HG03460 (cell line): ENCODE data around the gene RTN3.
"Not testable (repeated sequence)": the region's sequence is repeated elsewhere in the genome, so short reads cannot be mapped to it uniquely, and the experiment has no call there.

Experiments
- ATAC-seq: cut with Tn5 transposase; IDR thresholded peaks from one replicate; pipeline ENCODE4 v1.9.1; 2021; ENCODE audit not compliant: unreplicated experiment

RTN3 gene

DNA sequence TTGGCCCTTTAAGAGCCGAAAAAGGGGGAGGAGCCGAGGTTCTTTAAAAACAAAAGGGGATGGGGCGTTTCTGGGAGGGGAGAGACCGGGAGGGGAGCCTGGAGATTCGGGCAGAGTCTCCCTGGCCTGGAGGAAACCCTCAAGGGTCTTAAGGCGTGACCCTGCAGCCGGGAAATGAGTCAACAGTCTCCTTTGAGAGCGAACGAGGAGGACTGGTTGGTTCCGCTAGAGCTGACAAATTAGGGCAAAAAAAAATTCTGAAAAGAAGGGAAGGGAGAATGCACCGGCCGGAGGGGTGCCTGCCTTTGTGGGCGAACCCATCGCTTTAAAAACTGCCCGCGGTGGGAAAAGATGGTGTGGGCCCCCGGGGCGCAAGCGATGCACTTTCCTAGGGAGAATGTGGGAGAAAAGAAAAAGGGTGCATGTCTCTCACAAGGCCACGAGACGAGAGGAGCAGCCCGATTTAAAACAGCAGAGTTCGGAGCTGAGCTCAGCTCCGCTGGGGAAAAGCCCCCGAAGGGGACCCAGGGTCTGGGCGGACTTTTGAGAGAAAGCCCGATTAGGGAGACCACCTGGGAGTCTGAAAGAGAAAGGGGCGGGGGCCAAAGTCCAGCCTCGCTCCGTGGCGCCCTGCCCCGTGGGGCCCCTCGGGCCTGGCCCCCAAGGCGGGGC, 86.4 kb downstream of the RTN3 start:
- peak; percentile 21 for ATAC-seq

DNA sequence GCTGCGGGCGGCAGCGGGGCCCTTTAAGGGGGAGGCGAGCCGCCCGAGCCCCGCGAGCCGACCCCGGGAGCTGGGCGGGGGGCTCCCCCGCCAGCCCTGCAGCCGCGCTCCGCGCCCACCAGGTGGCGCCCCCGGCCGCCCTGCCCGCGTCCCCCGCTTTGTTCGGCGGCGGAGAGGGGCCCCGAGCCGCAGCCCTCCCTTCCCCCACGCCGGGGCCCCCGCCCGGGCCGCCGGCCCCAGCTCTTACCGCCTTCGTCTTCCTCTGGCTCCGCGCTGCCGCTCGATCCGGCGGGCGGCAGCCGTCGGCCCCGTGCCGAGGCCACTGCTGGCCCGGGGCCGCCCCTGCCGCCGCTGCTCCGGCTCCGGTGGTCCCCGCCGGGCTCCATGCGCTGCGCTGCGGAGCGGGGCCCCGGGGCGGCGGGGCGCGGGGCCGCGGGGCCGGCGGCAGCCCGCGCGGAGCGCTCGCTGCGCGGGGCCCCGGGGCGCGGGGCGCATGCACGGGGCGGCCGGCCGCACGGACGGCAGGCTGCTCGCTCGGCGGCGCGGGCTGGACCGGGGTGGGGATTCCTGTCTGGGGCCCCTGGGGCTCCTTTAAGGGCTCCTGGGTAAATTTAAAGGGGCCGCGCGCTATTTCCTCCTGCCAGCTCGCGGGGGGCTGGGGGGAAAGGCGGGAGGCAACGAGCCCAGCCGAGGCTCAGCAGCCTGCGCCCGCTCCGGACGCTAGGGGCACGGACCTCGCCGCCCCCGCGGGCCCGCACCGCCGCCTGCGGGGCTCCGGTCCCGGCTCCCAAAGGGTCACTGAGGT, 87.1 kb downstream of the RTN3 start, which contains the start of gene ZFTA:
Gene ZFTA (minus strand): TSS at position 539 of the 805 bp plus-strand sequence. CDS start 153 bp downstream, at position 386.
- peak; percentile 54 for ATAC-seq

DNA sequence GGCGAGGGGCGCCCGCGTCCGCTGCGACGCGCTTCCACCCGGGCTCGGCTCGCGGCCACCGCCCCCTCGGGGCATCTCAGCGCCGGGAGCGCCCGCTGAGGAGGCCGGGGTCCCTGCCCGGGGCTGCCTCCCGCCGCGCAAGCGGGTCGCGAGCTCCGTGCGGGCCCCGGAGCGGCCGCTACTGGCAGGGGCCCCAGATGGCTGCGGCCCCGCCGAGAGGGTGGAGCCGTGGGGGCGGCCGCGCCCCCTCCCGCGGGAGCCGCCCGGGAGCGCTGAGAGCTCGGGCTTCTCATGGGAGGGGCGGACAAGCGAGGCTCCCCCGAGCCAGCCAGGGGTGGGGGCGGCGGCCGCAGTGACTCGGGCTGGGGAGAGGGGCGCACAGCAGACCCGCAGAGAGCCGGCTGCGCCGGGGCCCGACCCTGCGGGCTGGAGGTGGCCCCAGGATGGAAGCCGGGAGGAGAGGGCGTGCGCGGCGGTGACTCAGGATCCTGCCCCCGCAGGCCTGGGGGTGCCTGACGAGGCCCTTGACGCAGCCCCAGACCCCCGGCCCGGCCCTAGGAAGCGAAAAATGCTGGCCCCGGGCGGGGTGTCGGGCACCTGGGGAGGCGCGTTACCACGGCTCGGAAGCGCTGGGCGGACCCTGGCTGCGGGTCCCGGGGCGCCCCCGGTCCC, 87.9 kb downstream of the RTN3 start:
- ATAC-seq, result no peak

DNA sequence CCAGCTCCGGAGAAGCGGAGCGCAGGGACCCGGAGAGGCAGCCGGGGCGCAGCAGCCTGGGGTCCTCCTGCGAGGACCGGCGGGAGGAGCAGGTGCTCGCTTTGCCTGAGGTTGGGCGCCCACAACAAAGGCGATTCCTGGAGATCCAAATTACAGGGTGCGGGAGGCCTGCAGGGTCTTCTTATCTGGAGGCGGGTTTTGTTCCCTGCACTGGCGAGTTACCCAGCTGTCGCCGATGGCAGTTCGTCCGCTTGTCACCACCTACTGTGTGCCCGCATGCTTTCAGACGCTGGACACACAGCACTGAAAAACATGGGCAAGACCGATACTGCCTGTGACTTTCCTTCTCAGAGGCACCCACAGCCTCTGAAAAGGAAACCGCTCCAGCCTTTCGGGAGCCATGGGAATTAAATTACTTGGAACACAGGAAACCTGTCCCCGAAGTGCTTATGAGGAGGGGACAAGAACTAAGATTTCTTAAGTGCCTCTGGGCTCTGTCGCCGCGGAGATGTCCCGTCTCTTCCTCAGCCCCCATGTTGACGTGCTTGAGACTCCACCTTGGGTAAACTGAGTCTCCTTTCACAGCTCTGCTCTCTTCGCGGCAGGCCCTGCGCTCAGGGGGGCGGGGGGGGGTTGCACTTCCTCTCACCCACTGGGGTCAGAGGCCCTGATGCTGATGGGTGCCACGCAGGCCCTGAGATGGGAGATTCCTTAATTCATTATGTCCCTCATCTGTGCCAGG, 88.6 kb downstream of the RTN3 start:
- ATAC-seq, result no peak

DNA sequence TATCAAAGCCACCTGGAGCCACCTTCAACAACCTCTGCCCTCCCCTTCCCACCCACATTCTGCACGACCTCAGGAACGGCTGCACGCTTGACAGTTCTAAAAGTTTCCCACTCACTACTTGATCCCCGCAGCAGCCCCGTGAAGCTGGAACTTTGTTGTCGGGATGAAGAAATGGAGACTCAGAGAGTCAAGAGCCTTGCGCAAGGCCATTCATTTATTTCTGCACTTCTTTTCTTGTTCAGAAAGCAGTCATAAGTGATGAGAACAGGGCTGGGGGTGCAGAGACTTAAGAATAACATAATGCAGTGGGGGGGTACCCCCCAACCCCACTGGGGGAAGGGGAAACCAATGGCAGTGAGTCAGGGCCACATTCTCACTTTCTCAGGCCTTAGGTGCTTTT, 89.5 kb downstream of the RTN3 start:
- ATAC-seq, result no peak

DNA sequence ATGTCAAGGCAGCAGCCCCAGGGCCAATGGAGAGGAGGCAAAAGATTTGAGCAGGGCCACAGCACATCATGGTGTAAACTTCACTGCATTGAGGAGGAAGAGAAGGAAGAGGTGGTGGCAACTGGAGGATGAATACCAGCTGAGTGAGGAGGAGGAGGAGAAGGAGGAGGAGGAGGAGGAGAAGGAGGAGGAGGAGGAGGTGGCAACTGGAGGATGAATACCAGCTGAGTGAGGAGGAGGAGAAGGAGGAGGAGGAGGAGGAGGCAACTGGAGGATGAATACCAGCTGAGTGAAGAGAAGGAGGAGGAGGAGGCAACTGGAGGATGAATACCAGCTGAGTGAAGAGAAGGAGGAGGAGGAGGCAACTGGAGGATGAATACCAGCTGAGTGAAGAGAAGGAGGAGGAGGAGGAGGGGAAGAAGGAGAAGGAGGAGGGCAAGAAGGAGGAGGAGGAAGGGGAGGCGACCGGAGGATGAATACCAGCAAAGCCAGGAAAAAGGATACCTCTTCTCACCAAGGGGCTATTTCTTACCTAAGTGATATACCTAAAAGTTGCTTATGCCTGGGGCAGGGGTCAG, 90.5 kb downstream of the RTN3 start:
- ATAC-seq, result not testable (repeated sequence)

DNA sequence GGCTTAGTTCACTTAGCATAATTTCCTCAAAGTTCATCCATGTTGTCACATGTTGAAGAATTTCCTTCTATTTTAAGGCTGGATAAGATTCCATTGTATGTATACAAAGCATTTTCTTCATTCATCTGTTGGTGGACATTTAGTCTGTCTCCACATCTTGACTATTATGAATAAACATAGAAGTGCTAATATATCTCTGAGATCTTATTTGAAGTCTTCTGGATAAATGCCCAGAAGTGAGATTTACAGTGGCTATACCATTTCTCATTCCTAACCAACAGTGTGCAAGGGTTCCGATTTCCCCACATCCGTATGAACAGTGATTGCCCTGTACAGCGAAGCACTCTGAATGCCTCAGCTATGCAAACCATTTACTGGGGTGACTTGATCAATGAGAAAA, 93.9 kb downstream of the RTN3 start:
- no peak for ATAC-seq

DNA sequence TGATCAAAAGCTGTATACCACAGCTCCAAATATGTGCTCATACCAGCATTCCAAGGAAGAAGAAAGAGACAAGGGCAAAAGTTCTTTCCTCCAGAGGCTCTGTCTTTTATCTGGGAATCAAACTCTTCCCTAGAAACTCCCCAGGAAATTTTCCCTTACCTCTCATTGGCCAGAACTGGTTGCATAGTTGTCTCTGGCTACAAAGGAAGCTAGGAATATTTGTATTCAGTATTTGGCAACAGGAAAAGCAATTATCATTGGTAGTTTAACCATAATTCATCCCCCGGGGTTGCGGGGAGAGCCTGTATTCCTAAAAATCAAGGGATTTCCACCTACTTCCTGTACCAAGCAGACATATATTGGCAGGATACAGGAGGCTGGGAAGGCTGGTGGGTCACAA, 97.7 kb downstream of the RTN3 start:
- no peak for ATAC-seq

DNA sequence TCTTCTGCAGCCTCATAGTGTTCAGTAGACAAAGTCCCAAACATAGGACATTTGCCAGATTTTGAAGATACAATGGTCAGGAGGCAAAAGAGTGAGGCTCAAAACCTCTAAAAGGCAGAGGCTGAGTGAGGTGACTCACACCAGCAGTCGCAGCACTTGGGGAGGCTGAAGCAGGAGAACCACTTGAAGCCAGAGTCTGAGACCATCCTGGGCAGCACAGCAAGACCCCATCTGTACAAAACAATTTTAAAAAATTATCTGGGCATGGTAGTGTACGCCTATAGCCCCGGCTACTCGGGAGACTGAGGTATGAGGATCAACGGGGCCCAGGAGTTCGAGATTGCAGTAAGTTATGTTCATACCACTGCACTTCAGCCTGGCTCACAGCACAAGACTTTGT, 101.4 kb downstream of the RTN3 start:
- ATAC-seq, result no peak

DNA sequence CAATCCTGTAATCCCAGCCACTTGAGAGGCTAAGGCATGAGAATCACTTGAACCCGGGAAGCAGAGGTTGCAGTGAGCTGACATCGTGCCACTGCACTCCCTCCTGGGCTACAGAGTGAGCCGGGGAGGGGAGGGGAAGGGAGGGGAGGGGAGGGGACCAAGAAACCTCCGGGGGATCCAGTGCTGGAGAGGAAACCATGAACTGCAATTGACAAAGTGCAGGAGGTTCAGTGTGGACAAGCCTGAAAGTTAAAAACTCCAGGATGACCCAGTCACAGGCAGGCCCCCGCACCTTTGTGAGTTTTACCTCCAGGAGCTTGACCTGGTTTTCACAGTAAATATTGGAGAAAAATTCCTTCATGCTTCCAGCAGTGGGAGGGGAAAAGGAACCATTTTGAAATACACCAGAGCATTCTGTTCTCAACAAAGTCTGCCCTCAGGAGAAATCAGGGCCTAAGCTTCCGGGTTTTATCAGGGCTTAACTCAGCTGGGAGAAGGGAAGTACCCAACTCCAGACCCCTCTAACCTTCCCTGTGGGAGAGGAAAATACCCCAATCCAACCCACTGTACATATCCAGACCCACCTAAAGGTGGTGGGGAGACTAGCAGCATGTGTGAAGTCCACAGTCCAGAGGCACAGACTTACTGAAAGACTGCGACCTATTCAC, 102.8 kb downstream of the RTN3 start:
- ATAC-seq, result no peak

DNA sequence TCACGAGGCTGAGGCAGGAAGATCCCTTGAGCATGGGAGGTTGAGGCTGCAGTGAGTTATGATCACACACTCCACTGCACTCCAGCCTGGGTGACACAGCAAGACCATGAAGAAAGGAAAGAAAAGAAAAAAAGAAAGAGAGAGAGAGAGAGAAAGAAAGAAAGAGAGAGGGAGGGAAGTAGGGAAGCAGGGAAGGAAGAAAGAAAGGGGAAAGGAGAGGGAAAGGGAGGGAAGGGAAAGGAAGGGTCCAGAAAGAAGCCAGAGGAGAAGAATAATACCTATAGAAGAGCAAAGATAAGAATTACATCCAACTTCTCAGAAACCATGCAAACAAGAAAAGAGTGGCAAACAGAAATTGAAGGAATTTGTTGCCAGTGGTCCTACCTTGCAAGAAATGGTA, 104.5 kb downstream of the RTN3 start:
- no peak for ATAC-seq

DNA sequence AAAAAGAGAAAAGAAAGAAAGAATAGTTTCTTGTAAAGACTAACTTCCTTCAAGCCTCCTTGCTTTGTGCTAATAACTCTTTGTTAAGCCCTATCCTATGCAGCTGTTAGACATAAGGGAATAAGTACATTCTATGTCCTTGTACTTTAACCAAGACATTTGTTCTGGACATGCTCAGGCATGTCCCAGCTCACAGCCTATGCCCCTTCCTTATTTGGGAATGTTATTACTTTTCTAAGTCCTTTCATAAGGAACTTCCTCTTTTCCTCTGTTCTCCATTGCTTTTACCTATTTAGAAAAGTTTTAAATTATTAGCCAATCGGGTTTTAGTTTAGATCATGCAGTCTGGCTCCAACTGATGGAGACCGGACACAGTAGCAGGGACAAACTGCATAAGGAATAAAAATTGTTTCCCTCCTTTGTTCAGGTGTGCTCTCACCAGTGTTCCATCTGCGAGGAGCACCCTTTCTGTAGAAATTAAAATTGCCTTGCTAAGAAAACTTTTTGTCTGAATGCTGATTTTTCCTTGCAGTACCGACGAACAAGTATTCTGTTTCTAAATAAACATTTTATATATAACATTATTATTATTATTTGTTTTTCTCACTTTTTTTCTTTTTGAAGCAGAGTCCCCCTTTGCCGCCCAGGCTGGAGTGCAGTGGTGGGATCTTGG, 110.3 kb downstream of the RTN3 start:
- ATAC-seq, result no peak

DNA sequence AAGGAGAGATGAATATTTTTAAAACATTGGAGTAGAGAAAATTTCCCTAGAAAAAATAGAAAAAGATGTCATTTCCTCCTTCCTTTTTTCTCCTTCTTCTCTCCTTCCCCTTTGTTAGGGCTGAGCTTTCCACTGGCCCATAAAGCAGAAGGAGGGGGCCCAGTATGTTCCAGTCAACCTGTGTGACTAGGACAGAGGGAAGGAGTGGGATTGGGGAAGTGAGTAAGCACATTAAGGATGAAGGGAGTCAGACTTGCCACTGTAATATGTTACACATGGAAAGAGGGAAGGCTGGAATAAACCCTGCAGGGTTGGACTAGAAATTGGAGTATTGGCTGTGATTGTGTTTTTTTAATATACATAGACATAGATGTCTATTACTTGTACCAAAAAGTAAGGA, 111.9 kb downstream of the RTN3 start:
- ATAC-seq, result no peak

DNA sequence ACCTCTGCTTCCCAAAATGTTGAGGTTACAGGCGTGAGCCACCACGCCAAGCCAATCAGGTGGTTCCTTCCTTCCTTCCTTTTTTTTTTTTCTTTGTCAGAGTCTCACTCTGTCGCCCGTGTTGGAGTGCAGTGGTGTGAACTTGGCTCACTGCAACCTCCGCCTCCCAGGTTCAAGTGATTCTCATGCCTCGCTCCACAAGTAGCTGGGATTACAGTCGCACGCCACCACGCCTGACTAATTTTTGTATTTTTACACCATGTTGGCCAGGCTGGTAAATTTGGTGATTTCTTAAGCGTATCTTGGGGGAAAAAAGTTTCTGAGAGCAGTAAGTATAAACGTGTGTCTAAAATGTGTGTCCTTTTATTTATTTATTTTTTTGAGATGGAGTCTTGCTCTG, 113.8 kb downstream of the RTN3 start:
- ATAC-seq, result no peak

DNA sequence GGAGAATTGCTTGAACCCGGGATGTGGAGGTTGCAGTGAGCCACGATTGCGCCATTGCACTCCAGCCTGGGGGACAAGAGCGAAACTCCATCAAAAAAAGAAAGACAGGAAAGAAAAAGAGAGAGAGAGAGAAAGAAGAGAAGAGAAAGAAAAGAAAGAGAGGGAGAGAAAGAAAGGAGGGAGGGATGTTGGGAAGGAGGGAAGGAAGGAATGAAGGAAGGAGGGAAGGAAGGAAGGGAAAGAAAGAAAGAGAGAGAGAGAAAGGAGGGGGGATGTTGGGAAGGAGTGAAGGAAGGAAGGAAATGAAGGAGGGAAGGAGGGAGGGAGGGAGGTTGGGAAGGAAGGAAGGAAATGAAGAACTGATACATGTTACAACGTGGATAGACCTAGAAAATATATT, 119.6 kb downstream of the RTN3 start:
- ATAC-seq, result no peak

DNA sequence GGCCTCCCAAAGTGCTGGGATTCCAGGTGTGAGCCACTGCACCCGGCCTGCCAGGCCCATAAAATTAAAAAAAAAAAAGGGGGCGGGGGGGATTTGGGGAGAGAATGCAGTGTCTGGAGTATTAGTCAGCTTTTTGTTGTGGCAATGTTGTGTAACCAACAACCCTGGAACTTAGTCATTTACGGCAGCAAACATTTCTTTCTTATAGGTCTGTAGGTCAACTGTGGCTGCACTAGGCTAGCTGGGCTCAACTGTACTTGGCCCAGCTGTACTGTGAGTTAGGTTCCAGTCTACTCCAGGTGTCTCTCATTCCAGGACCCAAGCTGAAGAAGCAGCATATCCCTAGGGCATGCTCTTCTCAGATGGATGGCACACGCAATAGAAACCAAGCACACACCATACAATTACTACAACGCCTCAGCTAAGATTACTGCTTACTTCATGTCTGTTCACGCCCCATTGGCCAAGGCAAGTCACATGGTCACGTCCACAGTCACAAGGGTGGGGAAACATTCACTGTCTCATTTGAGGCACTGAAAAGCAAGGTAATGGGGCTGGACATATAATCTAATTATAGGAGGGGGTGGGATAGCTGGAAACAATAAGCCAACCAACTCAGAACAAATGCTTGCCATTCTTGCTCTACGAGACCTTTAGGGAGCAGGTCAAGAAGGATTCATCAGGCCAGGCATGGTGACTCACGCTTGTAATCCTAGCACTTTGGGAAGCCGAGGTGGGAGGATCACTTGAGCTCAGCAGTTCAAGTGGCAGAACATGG, 121.5 kb downstream of the RTN3 start:
- no peak for ATAC-seq

DNA sequence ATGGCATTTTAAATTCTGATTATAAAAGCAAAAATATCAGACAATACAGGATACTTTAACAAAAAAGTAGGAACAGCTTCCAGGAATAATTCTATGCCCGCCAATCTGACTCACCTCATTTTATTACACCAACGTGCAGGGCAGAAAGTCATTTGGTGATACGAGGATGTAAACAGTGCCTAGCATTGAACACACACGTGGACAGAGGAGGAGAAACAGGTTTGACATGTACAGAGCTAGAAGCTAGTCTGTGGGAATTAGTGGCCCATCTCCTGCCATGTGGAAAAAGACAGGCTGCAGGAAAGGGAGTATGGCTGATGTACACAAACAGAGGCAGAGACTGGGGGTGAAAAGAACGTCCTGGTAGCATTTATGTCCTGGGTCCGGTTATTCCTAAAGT, 123.0 kb downstream of the RTN3 start:
- ATAC-seq, result no peak

DNA sequence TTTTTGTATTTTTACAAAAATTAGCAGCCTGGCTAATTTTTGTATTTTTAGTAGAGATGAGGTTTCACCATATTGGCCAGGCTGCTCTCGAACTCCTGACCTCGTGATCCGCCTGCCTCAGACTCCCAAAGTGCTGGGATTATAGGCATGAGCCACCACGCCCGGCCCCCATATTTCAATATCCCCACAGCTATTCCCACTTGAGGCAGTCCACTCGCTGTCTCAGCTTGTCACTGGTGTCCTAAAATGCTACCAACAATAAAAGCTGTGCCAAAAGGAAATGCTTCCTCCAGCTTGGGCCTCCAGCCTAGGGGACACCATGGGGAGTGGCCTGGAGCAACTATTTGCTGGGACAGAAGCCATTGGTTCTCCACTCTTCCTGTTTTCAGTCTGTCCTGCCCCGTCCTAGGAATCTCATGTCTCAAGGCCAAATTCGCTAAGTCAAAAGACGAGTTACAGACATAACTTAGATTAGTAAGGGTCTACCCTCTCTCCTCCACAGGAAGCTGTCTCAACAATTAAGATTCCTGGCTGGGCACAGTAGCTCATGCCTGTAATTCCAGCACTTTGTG, 124.6 kb downstream of the RTN3 start:
- no peak for ATAC-seq
